OCI-LY3 (cell line): ENCODE measurements around the gene TTC28.
A peak's percentile ranks its signal among the peaks of the same experiment; 100 is the strongest.

ENCODE experiments used
- H2AFZ ChIP-seq: fragments of 200-600, 300-600 bp; shearing (Covaris generic); 2 replicates; pipeline ENCODE4 v1.6.0; 2014; ENCODE audit warnings: antibody characterized with exemption, low read depth, low read length
- H3K27ac ChIP-seq: fragments of 200-600, 300-600 bp; sonication (generic); 2 replicates; pipeline ENCODE4 v1.5.1; 2014; ENCODE audit warnings: mild to moderate bottlenecking, low read length, moderate library complexity, mixed read lengths
- H3K27me3 ChIP-seq: fragments of 200-600, 300-600 bp; sonication (generic); 2 replicates; pipeline ENCODE4 v1.6.1; 2014; ENCODE audit warnings: low read depth, low read length, mixed read lengths
- H3K36me3 ChIP-seq: fragments of 200-600, 300-600 bp; sonication (generic); replicated peaks from 2 replicates; pipeline ENCODE3; 2014; ENCODE audit warnings: low read depth, low read length, mixed read lengths
- H3K4me1 ChIP-seq: fragments of 300-600, 200-600 bp; sonication (generic); 2 replicates; pipeline ENCODE4 v1.6.1; 2014; ENCODE audit warnings: low read length, mixed read lengths
- H3K4me2 ChIP-seq: fragments of 200-600, 300-600 bp; sonication (generic); 2 replicates; pipeline ENCODE4 v1.6.1; 2014; ENCODE audit warnings: low read length, mixed read lengths
- H3K4me3 ChIP-seq: fragments of 300-600, 200-600 bp; sonication (generic); 2 replicates; pipeline ENCODE4 v1.5.1; 2014; ENCODE audit warnings: antibody characterized with exemption, mild to moderate bottlenecking, low read length, moderate library complexity
- H3K79me2 ChIP-seq: fragments of 300-600, 200-600 bp; shearing (Covaris generic); 2 replicates; pipeline ENCODE4 v1.6.1; 2014; ENCODE audit warnings: mild to moderate bottlenecking, low read length, mixed read lengths
- H3K9ac ChIP-seq: fragments of 300-600, 200-600 bp; shearing (Covaris generic); 2 replicates; pipeline ENCODE4 v1.6.0; 2014; ENCODE audit warnings: mild to moderate bottlenecking, low read length, moderate library complexity
- H3K9me3 ChIP-seq: fragments of 200-600, 300-600 bp; shearing (Covaris generic); 2 replicates; pipeline ENCODE4 v1.6.1; 2014; ENCODE audit warnings: low read length, mixed read lengths; ENCODE audit not compliant: insufficient read depth
- H4K20me1 ChIP-seq: fragments of 200-600, 300-600 bp; sonication (generic); 2 replicates; pipeline ENCODE4 v1.6.1; 2016; ENCODE audit warnings: low read length, mixed read lengths; ENCODE audit not compliant: insufficient read depth
- CTCF ChIP-seq: fragments of 200-600, 300-600 bp; sonication (generic); IDR thresholded peaks from 2 replicates; pipeline ENCODE4 v1.5.1; 2014; ENCODE audit warnings: antibody characterized with exemption, low read length, low read depth
- EZH2phosphoT487 ChIP-seq: fragments of 200-600 bp; shearing (Covaris generic); IDR thresholded peaks from 2 replicates; pipeline ENCODE4 v1.6.1; 2018; ENCODE audit warnings: antibody characterized with exemption, mixed run types, low read depth

TTC28 gene

DNA sequence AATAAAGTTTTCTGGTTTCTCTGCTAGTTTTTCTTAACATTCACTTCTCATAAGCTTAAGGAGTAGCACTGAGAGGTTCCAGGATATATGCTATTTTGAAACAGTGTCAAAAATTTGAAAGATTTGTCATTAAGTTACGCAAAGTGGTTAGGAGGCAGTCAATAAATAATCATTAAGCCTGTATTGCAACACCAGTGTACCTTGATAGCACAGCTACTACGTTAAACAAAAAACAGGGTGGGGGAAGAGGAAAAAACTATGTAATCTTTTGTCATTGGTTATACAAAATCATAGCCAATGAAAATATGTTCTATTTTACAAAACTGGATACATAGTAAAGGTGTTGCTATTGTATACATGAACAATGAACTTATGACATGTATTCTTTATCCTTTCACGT is 730.2 kb downstream of the TTC28 start:
- H3K27me3 ChIP-seq = no peaks in the 10 kb centered on the region
- H3K4me1 ChIP-seq = peaks cover 20% of the 10 kb centered on the region
- TF ChIP-seq EZH2phosphoT487 = no peak
- TF ChIP-seq CTCF = no peak
- H3K36me3 ChIP-seq = peaks cover 7% of the 10 kb centered on the region
- H3K4me3 ChIP-seq = no peak overlapping the region
- H3K9me3 ChIP-seq = no peaks in the 10 kb centered on the region
- no peaks in the 10 kb centered on the region for H4K20me1 ChIP-seq
- no peak overlapping the region for H3K27ac ChIP-seq
- no peaks in the 10 kb centered on the region for H3K79me2 ChIP-seq
- H3K4me2 ChIP-seq = no peak overlapping the region
- no peak overlapping the region for H2AFZ ChIP-seq
- no peak overlapping the region for H3K9ac ChIP-seq

DNA sequence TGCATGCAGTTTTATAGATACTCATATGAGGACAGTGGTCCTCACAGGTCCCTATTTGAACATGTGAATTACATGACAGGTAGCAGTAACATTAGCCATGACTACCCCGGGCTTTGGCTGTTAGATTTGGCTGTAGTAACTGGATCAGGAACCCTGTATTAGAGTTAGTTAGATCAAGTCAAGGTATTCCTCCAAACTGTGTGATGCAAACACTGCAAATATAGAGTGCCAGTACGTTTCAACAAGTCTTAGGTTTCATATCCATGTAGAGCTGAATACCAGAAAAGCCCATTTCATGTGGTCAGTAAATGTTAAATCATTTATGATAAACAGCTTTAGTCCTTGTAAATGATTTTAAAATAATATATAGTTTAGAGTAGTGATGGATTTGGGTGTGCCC is 731.1 kb downstream of the TTC28 start:
- Histone ChIP-seq H2AFZ (no peak overlapping the region), H3K9ac (no peak overlapping the region), H3K27ac (no peak overlapping the region), H3K36me3 (peaks cover 7% of the 10 kb centered on the region), H3K27me3 (no peaks in the 10 kb centered on the region), H3K4me3 (peak overlapping the region; percentile 44; the same call in 1 of the 2 replicates), H4K20me1 (no peaks in the 10 kb centered on the region), H3K4me1 (peaks cover 20% of the 10 kb centered on the region), H3K79me2 (no peaks in the 10 kb centered on the region), H3K4me2 (peak overlapping the region; percentile 67), H3K9me3 (no peaks in the 10 kb centered on the region)
- TF ChIP-seq EZH2phosphoT487 = no peak
- TF ChIP-seq CTCF = no peak

DNA sequence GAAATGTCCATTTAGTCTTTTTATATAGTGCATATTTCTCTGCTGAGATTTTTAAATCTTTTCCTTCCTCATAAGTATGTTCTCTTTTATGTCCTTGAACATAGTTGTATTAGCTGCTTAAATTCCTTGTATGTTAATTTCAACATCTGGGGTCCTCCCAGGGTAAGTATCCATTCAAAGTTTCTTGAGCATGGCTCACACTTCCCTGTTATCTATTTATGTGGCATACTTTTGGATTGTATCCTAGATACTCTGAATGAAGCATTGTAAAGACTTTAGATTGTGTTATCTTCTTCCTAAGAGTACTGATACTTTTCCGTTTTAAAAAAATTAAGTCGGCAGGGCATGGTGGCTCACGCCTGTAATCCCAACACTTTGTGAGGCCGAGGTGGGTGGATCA is 732.2 kb downstream of the TTC28 start:
- Histone ChIP-seq H3K9ac (no peak overlapping the region), H3K4me2 (peak overlapping the region; percentile 67), H2AFZ (no peak overlapping the region), H3K79me2 (no peaks in the 10 kb centered on the region), H3K27ac (peak overlapping the region; percentile 41), H4K20me1 (no peaks in the 10 kb centered on the region), H3K4me1 (peaks cover 20% of the 10 kb centered on the region), H3K4me3 (no peak overlapping the region), H3K36me3 (peaks cover 7% of the 10 kb centered on the region), H3K27me3 (no peaks in the 10 kb centered on the region), H3K9me3 (no peaks in the 10 kb centered on the region)
- no peak for TF ChIP-seq CTCF
- no peak for TF ChIP-seq EZH2phosphoT487

GRCh38 chr22:27941143-27941542 is 738.5 kb downstream of the TTC28 start:
- Histone ChIP-seq H3K4me2 (no peak overlapping the region), H3K27ac (no peak overlapping the region), H4K20me1 (no peaks in the 10 kb centered on the region), H3K9ac (no peak overlapping the region), H3K9me3 (no peaks in the 10 kb centered on the region), H3K4me1 (no peaks in the 10 kb centered on the region), H3K79me2 (no peaks in the 10 kb centered on the region), H3K36me3 (no peaks in the 10 kb centered on the region), H3K27me3 (no peaks in the 10 kb centered on the region), H2AFZ (no peak overlapping the region), H3K4me3 (no peak overlapping the region)
- TF ChIP-seq EZH2phosphoT487 = no peak
- no peak for TF ChIP-seq CTCF
